ENCODE results near the gene APBB1.
"Not testable (repeated sequence)": the region's sequence is repeated elsewhere in the genome, so short reads cannot be mapped to it uniquely, and the experiment has no call there.

APBB1 gene

DNA sequence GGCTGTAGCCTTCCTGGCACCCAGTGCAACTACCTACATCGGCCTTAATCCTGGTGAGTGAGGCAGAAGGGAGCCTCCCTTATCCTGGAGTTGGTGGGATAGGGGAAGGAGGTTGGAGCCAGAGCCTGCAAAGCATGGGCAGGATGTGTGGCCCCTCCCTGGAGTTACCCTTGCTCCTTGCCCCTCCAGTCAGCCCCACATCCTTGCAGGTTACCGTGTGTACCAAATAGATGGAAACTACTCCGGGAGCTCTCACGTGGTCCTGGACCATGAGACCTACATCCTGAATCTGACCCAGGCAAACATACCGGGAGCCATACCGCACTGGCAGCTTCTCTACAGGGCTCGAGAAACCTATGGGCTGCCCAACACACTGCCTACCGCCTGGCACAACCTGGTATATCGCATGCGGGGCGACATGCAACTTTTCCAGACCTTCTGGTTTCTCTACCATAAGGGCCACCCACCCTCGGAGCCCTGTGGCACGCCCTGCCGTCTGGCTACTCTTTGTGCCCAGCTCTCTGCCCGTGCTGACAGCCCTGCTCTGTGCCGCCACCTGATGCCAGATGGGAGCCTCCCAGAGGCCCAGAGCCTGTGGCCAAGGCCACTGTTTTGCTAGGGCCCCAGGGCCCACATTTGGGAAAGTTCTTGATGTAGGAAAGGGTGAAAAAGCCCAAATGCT, 24.8 kb downstream of the APBB1 start:
- in situ Hi-C loops (cut with HindIII; ENCODE audit: low sequenced_read_pairs) = no loop called here

DNA sequence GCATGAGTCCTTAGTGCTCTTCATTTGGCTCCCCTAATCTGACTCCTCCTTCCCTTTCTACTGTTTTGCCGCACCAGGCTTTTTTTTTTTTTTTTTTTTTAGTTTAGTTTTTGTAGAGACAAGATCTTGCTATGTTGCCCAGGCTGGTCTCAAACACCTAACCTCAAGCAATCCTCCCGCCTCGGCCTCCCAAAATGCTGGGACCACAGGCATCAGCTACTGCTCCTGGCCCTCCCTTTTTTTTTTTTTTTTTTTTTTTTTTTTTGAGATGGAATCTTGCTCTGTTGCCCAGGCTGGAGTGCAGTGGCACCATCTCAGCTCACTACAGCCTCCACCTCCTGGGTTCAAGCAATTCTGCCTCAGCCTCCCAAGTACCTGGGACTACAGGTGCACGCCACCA, 26.6 kb downstream of the APBB1 start:
- in situ Hi-C loops (cut with HindIII; ENCODE audit: low sequenced_read_pairs) = not testable (repeated sequence)

DNA sequence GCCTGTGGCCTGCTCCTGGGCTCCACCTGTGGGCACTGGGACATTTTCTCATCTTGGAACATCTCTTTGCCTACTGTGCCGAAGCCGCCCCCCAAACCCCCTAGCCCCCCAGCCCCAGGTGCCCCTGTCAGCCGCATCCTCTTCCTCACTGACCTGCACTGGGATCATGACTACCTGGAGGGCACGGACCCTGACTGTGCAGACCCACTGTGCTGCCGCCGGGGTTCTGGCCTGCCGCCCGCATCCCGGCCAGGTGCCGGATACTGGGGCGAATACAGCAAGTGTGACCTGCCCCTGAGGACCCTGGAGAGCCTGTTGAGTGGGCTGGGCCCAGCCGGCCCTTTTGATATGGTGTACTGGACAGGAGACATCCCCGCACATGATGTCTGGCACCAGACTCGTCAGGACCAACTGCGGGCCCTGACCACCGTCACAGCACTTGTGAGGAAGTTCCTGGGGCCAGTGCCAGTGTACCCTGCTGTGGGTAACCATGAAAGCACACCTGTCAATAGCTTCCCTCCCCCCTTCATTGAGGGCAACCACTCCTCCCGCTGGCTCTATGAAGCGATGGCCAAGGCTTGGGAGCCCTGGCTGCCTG, 27.3 kb downstream of the APBB1 start:
- in situ Hi-C loops (cut with HindIII; ENCODE audit: low sequenced_read_pairs) = no loop called here

DNA sequence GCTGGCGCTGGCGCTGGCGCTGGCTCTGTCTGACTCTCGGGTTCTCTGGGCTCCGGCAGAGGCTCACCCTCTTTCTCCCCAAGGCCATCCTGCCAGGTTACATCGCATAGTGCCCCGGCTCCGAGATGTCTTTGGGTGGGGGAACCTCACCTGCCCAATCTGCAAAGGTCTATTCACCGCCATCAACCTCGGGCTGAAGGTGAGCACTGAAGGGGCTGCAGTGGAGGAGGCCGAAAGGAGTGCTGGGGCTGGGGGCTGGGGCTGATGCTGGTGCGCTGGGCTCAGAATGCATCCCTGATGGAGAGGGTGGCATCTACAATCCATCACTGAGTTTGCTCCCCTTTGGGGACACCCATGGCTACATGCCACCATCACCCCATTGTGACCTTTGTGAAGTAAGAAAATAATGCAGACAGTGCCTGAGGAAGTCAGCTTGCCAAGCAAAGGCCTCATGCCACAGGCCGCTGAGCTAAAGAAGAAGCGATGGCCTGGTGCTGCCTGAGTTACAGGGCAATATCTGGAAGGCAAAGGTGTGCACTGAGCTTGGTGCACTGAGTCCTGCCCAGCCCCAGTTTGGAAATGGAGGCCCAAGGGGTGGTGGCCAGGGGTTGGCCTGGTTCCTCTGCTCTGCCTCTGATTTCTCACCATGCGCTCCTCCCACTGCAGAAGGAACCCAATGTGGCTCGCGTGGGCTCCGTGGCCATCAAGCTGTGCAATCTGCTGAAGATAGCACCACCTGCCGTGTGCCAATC, 28.0 kb downstream of the APBB1 start:
- in situ Hi-C loops (cut with HindIII; ENCODE audit: low sequenced_read_pairs) = no loop called here

DNA sequence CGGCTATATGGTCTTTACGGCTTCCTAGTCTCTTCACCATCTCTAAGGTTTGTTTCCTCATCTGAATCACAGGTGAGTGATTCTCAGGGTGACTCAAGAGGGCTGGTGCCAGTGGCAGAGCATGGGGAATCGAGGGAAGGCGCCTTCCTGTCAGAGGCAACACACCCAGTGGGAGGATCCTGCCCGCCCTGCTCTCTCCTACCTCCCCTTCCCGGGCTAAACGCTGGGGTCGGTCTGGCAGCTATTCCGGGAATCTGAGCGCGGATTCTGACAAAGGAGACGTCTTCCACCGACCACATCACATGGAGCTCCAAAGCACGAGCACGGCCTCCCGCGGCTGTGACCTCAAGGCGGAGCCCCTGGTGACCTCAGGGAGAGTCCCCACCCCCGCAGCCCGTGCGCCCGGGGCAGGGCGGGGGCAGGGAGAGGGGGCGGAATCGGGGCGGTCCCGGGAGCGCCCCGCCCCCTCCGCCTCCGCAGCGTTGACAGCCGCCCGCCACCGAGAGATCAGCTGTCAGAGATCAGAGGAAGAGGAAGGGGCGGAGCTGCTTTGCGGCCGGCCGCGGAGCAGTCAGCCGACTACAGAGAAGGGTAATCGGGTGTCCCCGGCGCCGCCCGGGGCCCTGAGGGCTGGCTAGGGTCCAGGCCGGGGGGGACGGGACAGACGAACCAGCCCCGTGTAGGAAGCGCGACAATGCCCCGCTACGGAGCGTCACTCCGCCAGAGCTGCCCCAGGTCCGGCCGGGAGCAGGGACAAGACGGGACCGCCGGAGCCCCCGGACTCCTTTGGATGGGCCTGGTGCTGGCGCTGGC, 28.8 kb downstream of the APBB1 start, which contains the start of gene SMPD1:
Gene SMPD1, plus strand, starts transcription at position 570 of the 813 bp plus-strand sequence. Its CDS starts 125 bp downstream, at position 695.
- in situ Hi-C loops (cut with HindIII; ENCODE audit: low sequenced_read_pairs) = loop anchor here (5.0 kb wide), 1 partner anchor 52 kb away; the partner anchor contains the start of gene HPX

DNA sequence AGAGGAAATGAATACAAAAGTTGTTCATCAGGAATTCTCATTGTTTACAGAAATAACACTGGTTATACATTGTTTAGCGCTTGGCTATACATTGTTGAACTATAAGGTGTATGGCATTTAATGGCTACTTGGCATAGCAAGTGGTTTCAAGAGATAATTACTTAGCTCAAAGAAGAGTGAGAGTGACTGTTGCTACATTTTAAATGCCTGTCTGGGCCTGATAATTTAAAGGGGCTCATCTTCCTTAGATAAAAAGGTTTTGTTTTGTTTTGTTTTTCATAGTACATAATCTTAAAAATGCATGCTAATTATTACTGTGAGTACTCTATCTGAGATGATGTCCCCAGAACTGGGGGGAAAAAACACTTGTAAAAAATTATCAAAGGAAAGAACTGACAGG, 30.1 kb downstream of the APBB1 start:
- in situ Hi-C loops (cut with HindIII; ENCODE audit: low sequenced_read_pairs) = loop anchor here (5.0 kb wide), 1 partner anchor 54 kb away; the partner anchor contains the start of gene HPX

DNA sequence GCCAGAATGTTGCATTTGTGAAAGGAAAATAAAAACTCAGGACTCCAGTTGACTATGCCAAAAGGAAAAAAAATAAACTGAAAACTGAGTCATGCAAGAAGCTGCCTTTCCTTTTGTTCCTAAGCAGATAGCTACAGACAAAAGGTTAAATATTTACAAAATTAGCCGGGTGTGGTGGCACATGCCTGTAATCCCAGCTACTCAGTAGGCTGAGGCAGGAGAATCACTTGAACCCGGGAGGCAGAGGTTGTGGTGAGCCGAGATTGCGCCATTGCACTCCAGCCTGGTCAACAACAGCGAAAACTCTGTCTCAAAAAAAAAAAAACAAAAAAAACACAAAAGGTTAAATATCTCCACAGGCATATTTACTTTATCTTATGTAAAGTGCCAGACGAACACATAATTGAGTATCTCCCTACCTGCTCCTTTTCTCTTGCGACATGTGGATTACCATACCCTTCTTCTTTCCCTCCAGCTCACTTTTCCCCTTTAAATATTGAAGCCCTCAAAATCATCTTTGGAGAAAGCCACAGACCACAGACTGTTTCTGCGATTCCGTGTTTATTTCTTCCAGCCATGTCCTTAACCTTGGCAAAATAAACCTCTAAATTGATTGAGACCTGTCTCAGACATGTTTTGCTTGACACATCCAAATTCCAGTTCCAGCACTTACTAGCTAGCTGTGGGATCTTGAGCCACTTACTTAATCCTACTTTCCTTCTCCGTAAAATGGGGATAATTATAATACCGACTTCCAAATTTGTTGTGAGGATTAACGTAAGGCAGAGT, 30.9 kb downstream of the APBB1 start:
- in situ Hi-C loops (cut with HindIII; ENCODE audit: low sequenced_read_pairs) = loop anchor here (5.0 kb wide), 1 partner anchor 54 kb away; the partner anchor contains the start of gene HPX

DNA sequence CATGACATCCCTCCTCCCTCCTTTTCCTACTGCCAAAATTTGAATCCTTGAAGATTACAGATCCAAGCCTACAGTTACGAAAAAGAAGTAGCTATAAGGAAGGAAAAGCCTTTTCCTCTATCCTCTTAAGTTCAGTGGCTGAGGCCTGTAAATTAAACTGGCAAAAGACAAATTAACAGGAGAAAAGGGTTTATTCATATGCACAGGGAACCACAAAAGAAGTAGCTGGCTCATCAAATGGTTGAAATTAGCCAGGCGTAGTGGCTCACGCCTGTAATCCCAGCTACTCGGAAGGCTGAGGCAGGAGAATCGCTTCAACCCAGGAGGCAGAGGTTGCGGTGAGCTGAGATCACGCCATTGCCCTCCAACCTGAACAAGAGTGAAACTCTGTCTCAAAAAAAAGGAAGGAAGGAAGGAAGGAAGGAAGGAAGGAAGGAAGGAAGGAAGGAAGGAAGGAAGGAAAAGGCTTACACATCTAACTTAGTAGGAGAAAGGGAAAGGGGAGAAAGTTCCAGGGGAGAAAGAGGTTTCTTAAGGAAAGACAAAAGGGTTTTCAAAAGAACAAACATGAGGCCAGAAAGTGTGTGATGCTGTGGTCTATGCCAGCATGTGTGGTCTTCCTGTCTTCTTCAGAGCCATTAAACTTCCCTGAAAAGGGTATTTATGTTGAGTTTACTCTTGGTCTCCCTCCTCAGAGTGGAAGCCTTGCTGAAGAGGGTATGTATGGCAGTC, 33.7 kb downstream of the APBB1 start:
- in situ Hi-C loops (cut with HindIII; ENCODE audit: low sequenced_read_pairs) = loop anchor here (5.0 kb wide), 1 partner anchor 57 kb away; the partner anchor contains the start of gene HPX

DNA sequence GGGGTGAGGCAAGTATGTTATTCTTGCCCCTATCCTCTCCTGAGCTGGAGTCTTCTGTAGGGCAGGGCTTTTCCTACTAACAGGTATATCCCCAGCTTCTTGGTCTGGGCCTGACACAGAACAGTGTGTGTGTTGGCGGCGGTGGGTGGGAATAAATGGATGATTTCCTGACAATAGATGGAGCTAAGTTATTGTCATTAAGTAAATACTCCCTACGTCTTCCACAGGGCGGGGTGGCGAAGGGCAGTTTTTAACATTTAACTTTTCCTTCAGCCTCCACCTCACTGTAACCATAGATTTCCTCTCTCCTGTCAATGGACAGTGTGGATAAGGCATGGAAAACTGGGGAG, 40.3 kb downstream of the APBB1 start:
- in situ Hi-C loops (cut with HindIII; ENCODE audit: low sequenced_read_pairs) = no loop called here

DNA sequence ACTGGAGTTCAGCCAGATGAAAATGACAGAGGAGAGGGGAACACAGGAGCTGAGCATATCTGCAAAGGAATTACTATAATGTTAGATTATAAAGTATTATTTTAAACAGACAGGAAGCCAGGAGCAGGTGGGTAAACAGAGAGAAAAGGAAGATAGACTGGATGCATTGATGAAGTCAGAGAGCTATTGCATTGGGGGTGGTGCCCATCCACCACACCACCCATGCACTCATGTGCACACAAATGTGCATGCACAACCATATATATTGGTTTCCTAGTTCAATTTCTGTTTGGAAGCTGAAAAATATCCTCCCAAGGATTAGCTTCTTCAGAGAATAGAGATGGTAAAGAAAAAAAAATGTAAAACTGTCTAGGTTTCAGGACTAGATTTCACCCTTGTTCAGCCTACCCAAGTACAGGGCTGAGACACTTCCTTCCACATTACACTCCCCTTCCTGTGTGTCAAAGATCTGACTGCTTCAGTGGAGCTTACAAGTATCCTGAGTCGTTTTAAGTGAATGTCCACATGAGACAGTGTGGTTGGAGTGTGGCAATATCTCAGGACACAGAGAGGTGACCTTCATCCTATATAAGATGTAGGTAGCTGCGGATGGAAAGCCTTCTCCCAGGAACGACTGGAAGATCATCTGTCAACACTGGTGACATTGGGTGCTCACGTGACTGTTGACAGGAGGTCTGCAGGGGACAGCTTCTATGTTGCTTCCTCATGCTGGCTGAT, 40.8 kb downstream of the APBB1 start:
- in situ Hi-C loops (cut with HindIII; ENCODE audit: low sequenced_read_pairs) = no loop called here

DNA sequence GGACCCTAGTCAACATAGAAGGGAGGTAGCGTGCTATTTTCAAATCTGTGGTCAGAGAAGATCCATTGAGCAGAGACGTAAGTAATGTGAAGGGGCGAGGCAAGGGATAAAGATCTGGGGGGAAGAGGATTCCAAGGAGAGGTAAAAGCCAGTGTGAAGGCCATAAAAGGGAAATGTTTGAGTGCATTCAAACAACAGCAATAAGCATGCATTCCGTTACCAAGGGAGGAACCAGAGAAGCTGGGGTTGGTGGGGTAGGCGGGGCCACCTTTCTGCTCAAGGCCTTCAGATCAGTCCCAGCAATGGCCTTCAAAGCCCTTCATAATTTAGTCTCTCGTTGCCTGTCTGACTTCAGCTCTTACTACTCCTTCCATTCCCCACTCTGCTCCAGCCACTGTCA, 47.1 kb downstream of the APBB1 start:
- in situ Hi-C loops (cut with HindIII; ENCODE audit: low sequenced_read_pairs) = no loop called here

DNA sequence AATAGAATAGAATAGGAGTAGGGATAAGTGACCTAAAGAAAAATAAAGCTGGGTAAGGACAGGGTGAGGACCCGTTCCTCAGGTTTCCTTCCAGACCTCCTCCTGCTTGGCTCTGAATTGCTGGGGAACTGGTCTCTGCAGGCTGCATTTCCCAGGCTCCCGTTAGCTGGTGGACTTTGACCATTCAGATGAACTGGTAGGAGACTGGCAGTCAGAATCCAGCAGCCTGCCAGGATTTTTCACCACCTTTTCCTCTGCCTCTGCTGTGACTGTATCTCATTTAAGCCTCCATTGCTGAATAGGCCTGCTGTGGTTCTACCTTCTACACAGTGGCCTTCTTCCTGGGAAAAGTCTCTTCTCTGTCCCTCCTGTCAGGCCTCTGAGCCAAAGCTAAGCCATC, 53.2 kb downstream of the APBB1 start:
- in situ Hi-C loops (cut with HindIII; ENCODE audit: low sequenced_read_pairs) = no loop called here

DNA sequence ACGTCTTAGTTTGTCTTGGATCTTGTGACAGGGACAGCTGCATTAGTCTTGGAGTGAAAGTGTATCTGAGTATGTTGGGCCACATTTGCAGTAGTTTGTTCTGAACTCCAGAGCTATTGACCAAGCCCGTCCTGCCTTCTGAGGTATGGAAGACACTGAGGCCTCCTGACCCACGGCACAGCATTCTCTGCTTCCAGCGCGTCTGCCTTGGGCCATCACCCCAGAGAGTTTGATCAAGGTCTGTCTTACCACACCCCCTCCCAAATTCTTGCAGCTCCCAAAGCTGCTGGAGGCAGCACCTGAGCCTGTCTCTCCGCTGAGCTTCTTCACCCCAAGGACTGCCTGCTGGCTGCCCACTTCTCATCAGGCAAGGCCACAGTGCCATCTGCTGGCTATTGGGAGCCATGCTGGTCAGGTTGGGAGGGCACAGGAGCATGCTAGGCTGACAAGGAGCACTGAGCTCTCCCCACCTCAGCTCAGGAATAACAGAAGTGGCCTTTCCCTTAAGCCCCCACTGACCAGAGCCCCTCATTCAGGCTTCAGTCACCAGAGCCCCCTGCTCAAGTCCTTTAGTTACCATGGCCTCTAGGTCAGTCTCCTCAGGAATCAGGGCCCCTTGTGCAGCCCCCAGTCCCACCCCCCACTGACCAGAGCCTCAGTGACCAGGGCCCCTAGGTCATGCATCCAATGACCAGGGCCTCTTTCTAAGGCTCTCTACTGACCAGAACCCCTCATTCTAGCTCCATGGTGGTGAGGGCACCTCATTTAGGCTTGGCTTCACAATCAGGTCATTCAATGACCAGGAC, 55.8 kb downstream of the APBB1 start:
- in situ Hi-C loops (cut with HindIII; ENCODE audit: low sequenced_read_pairs) = no loop called here

DNA sequence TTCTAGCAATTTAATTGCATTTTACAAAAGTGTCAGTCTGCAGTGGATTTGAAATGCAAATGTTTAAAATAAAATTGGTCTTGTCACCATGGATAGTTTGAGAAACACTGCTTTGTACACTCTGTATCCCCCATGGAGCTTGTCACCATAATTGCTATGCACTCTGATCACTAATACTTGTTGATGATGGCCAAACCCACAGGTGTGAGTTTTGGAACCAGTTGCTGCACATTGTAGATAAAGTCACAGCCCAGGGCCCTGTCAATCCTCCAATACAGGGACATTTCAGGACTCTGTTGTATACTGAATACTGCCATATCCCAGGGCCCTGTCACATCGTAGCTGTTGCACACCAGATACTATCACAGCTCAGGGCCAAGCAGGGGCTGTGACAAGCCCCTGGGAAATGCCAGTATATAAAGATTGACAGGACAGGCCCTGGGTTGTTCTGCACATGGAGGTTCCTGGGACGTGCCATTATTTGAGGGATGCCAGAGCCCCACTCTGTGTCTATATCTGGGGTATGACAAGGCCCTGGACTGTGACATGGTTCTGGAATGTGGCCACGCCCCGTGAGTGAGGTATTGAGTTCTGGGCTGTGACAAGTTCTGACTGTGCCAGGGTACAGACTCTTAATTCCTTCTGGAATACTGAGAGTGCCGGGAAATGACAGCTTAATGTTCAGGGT, 56.6 kb downstream of the APBB1 start:
- in situ Hi-C loops (cut with HindIII; ENCODE audit: low sequenced_read_pairs) = no loop called here

DNA sequence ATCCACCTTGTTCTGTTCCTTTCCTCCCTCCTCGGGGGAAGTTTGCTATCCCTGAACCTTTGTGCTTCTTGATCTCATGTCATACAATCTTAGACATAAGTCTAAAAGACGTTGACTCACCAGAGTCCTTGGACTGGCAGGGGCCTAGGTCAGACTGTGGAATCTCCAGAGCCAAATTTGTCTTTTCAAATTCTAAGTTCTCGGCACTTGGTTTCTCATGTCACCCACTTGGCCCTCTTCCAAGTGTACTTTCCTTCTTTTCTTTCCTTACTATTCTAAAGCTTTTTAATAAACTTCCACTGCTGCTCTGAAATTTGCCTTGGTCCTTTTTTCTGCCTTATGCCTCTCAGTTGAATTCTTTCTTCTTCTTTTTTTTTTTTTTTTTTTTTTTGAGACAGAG, 58.7 kb downstream of the APBB1 start:
- in situ Hi-C loops (cut with HindIII; ENCODE audit: low sequenced_read_pairs) = no loop called here

DNA sequence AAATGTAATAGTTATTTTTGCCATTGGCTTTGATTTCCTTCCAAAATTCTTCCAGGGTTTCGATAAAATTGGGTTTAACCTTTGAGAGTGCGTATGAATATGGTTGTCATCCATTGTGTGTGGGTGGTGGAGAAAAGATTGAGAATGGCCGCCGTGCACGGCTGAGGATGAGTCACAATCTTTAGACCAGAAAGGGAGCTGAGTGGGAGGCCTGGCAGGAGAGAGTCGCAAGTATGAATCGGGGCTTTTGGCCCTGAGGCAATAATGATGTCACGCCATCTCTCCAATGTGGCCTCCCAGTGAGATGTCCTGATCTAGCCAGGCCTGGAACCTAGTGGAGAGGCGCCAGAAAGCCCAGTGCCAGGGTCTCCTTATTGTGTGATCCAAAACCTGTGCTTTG, 61.7 kb downstream of the APBB1 start:
- in situ Hi-C loops (cut with HindIII; ENCODE audit: low sequenced_read_pairs) = no loop called here

DNA sequence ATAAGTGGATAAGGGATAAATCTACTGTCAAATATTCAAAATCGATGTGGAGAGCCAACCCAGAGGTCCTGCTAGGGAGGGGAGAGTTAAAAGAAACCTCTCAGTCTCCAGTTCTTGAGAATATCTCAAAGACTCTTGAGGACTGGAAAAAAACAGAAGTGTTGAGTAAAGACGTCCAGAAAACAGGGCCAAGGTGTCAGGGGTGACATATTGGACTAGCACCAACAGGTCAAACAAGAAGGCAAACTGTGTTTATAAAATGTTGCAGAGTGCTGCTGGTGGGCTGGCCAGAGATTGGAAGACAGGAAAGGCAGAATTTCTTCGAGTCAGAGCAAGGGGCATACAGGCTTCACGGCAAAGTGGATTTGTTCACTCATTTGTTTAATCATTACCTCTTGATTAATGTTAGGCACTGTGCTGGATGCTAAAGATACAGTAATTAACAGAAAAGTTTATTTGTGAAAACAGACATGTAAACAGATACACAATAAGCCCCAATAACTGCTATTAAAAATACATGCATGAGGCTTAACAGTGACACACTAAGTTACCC, 62.3 kb downstream of the APBB1 start:
- in situ Hi-C loops (cut with HindIII; ENCODE audit: low sequenced_read_pairs) = no loop called here
